ENCODE measurements around the gene NTRK3.

DNA sequence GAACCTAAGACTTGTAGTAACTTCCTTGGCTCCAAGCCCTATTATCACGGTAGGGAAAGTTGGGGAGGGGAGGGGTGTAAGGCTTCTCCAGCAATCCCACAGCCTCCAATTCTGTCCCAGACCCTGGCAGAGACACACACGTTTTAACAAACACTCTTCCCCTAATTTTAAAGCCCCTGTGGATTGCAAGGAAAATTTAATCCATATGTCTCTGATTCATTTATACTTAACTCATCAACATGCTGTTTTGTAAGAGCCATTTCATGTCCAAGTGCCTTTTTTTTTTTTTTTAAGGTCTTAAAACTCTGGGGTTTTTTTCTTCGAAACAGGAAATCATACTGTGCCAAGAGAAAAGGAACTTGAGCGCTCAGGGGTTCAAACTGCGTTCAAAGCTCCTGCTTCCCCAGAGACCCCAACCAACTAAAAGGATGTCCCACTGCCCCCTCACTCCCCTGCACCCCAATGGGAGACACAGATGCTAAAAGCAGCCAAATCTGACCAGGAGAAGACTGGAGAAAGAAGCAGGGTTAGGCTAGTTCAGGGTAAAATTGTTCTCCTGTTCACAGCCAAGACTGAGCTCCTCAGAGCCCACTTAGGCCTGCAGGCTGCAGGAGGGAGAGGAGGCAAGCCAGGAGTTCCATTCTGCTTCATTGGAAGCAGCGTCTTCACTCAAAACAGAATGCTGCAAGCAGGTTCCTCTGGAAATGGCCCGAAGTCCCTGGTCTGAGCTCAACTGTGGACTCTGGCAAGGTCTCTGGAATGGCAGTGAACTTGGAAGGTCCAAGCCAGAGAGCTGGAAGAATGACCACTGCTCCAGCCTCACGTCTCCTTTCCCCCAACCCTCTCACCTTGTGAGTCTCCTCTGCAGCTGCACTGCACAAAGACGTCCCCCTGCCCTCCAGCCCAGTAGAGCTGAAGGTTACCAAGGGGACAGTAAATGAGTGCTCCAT lies 172.5 kb downstream of the NTRK3 start:
- TF ChIP-seq POLR2A (IDR thresholded peaks at IDR 0.05) = no peak
- TF ChIP-seq, protein P1, sequence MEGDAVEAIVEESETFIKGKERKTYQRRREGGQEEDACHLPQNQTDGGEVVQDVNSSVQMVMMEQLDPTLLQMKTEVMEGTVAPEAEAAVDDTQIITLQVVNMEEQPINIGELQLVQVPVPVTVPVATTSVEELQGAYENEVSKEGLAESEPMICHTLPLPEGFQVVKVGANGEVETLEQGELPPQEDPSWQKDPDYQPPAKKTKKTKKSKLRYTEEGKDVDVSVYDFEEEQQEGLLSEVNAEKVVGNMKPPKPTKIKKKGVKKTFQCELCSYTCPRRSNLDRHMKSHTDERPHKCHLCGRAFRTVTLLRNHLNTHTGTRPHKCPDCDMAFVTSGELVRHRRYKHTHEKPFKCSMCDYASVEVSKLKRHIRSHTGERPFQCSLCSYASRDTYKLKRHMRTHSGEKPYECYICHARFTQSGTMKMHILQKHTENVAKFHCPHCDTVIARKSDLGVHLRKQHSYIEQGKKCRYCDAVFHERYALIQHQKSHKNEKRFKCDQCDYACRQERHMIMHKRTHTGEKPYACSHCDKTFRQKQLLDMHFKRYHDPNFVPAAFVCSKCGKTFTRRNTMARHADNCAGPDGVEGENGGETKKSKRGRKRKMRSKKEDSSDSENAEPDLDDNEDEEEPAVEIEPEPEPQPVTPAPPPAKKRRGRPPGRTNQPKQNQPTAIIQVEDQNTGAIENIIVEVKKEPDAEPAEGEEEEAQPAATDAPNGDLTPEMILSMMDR (IDR thresholded peaks at IDR 0.05) = no peak

Data from thyroid gland (tissue), 4 donors.